Ureter (tissue), 1 donor: ENCODE data around the gene EIF3B. TPM values are rescaled to one million over a fixed set of nuclear protein-coding genes. Genes with fewer than 3 reads are reported as not detected.
"Not testable (repeated sequence)": the region's sequence is repeated elsewhere in the genome, so short reads cannot be mapped to it uniquely, and the experiment has no call there.

Experiments used
- DNase-seq: peaks from one replicate; pipeline ENCODE4 v3.0.0-alpha.2; 2020; ENCODE audit warnings: low spot score
- total RNA-seq: library from RNA; stranded (reverse); gene quantifications from one replicate; pipeline ENCODE4 v1.2.4, GENCODE V29; 2023
- donor health status: DM: yes; HTN: yes; CAD: no.

EIF3B gene
- total RNA-seq, 1 donor from 2014 or later: 142 TPM

GRCh38 chr7:2376351-2377154 lies 21.9 kb downstream of the EIF3B start:
- no peak for DNase-seq

GRCh38 chr7:2377492-2377891 lies 22.9 kb downstream of the EIF3B start:
- DNase-seq: not testable (repeated sequence)

DNA sequence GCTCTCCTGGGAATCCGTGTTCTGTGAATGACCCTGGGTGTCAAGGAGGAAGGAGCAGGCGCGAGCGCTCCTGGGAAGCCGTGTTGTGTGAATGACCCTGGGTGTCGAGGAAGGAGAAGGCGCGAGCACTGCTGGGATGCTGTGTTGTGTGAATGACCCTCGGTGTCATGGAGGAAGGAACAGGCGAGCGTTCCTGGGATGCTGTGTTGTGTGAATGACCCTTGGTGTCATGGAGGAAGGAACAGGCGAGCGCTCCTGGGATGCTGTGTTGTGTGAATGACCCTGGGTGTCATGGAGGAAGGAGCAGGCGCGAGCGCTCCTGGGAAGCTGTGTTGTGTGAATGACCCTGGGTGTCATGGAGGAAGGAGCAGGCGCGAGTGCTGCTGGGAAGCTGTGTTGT lies 23.5 kb downstream of the EIF3B start:
- not testable (repeated sequence) for DNase-seq

DNA sequence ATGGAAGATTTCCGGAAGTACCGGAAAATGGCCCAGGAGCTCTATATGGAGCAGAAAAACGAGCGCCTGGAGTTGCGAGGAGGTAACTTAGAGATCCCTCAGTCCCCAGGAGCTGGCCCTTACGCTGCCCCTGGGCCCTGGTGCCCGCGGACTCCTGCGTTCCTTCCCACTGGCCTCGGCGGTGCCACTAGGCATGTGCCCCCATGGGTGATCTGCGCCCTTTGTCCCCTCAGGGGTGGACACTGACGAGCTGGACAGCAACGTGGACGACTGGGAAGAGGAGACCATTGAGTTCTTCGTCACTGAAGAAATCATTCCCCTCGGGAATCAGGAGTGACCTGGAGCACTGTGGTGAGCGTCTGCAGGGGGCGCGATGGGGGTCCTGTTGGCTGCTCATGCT lies 24.5 kb downstream of the EIF3B start:
- DNase-seq: no peak

DNA sequence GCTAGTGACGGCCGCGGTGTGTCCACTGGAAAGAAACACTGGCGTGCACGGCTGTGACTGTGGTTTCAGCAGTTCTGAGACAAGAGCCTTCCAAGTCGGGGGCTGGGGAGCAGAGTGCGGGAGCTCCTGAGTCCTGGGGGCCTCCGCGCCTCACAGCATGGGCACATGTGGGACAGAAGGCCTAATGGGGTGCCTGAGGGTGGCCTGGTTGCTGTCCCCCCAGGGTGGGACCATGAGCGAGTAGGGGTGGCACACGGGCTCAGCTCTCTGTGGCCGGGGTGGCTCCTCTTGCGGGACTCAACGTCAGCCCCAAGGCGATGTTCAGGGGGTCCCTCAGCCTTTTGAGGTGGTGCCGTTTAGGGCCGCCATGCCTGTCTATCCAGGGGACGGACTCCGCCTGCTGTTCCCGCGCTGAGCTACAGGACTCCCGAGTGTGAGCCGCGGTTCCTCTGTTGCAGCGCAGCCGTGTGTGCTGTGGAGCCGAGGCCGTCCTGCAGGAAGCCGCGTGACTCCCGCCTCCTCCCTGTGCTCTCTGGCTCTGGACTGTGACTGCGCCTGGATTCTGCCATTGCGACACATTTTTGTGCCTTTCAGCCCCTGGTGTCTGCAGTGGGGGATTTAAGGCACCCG lies 25.3 kb downstream of the EIF3B start:
- DNase-seq: no peak

GRCh38 chr7:2380461-2380860 lies 25.8 kb downstream of the EIF3B start:
- no peak for DNase-seq

- no peak for DNase-seq
Measured at GRCh38 chr7:2381227-2381626, 26.6 kb downstream of the EIF3B start.

- DNase-seq: no peak
Measured at GRCh38 chr7:2381881-2382509, 27.4 kb downstream of the EIF3B start.

GRCh38 chr7:2383543-2384274 lies 29.1 kb downstream of the EIF3B start:
- DNase-seq: no peak

DNA sequence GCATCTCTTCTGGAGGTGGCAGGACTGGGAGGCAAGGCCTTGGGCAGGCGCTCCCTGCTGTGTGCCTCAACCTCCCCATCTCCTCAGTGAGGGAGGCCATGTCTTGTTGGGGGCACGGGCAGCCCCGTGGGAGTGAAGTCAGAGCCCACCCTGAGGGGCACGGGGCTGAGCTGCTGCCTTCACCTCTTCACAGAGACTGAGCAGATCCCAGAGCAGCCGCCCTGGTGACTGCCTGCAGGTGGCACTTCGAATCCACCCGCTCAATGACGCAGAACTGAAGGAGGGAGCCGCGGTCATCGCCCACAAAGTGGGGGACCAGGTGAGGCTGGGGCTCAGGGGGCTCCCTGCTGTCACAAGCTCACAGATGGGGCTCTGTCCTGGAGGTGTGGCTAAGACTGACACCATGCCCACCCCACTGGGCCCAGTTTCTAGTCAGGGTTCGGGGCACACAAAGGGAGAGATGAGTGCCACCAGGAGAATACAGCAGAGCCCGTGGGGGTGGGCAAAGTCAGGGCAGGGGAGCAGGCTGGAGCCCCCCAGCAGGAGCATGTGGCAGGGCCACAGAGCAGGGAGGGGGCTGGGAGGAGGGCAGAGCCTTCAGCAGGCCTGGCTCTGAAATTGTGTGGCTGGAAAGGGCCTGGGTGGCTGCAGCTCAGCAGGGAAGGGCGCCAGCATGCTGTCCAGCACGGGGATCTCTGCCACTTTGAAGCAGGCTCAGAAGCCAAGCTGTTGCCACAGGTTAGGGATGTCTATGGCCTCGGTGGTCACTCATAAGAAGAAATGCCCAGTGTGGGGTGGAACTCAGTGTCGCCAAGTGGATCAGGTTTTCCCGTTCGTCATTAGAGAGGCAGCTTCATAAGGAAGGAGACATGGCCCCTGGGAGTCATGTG lies 30.0 kb downstream of the EIF3B start:
- no peak for DNase-seq

DNA sequence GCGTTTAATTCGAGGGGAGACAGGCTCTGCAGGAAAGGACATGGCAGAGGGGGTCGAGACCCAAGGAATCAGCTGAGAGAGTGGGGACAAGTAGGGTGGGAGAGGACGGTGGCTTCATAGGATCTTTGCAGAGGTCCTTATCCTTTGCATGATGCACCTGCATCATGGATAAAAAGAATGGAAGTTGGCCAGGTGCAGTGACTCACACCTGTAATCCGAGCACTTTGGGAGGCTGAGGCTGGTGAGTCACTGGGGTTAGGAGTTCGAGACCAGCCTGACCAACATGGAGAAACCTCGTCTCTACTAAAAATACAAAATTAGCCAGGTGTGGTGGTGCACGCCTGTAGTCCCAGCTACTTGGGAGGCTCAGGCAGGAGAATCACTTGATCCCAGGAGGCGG lies 31.5 kb downstream of the EIF3B start:
- not testable (repeated sequence) for DNase-seq

DNA sequence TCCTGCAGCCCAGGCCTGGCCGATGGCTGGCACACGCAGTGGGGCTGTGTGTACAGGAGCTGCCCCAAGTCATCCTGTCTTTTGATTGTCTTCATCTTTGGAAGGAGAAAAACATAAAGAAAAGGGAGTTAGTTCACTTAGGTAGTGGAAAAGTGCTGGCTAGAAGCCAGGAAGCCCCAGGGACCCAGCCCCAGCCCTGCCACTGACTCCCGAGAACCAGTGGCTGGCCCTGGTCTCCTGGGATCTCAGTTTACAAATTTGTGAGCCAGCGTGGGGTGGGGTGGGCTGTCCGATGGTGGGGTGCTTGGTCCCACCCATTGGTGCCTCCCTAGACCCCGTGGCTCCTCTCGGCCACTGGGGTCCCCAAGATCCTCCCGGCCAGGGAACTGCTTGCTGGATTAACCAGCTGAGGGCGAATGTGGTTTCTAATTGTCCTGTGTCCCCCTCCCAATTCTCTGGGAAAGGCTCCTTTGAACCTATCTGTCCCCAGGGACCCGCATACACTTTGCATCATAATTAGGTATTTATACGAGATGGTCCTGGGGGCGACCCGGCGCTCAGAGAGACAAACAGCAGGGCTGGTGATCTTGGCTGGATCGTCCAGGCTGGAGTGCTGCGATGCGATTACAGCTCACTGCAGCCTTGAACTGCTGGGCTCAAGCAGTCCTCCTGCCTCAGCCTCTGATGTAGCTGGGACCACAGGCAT lies 32.5 kb downstream of the EIF3B start:
- no peak for DNase-seq

DNA sequence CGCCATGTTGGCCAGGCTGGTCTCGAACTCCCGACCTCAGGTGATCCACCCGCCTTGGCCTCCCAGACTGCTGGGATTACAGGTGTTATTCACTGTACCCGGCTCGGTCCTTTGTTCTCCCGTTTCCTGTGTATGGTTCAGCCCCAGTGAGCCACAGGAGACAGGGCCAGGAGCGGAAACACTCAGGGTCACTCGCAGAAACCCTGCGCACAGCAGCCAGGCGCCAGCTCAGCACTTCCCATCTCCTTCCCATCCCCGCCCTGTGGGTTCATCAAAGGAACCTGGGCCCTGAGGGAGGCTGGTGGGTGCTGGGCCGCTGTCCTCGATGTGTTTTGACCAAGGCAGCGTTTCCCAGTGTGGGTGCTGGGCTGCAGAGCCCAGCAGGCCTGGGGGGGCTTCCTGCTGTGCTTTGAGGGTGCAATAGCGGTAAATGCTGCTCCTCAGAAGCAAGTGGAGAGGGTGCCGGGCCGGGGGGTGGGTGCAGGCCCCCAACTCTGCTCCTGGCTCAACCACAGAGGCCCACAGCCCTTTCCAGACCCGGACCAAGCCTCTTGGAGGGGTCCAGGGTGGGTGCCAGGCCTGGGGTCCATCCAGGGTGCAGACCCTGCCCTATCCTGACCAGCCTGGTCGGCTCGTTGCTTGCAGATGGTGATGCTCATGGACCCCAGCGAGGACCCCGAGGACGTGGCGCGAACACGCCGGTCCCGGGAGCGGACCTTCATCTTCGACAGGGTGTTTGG lies 33.4 kb downstream of the EIF3B start:
- DNase-seq: no peak

DNA sequence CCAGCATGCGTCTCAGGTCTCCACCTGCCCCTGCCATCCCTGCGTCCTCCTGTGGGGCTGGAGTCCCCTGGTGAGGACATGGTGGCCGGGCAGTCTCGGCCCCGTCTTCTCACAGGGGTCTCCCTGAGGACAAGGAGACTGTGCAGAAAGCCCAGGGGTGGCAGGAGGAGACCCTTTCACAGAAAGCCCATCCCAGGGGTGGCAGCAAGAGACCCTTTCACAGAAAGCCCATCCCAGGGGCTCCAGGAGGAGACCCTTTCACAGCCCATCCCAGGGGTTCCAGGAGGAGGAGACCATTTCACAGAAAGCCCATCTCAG lies 34.0 kb downstream of the EIF3B start:
- DNase-seq: no peak

- DNase-seq: not testable (repeated sequence)
Measured at GRCh38 chr7:2390020-2390816, 35.6 kb downstream of the EIF3B start.

DNA sequence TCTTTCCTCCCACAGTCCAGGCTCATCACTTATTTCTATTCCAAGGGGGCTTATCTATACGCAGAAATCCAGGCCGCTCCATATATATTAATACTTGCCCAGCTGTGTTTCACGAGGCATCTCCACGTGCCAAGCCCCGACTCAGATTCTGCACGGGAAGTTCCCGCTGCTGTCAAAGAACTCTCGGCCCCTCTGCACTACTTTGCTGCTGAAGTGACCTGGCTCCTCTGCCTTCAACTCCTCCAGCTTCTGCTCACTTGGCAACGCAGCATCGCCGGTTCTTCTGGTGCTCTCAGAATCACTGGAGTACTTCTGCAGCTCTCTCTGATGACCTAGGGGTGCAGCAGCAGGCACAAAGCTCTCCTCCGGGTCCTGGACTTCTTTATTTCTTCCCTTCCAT lies 39.1 kb downstream of the EIF3B start:
- DNase-seq: no peak

- no peak for DNase-seq
Measured at GRCh38 chr7:2394566-2395082, 40.0 kb downstream of the EIF3B start.

DNA sequence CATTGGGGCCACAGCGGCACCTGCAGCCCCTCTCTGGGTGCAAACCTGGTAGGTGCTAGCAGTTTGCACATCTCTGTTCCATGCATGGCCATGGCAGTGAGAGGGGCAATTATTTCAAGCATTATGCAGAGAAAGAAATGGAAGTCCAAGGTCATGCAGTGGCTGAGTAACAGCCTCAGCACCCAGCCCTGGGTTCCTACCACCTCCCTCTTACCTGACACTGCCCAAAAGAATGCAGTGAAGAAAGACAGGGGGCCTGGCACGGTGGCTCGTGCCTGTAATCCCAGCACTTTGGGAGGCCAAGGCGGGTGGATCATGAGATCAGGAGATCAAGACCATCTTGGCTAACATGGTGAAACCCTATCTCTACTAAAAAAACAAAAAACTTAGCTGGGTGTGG lies 43.9 kb downstream of the EIF3B start:
- DNase-seq: no peak
